Hepatocyte (in vitro differentiated cells): ENCODE results near the gene SLC6A2.

ENCODE experiments used
- EZH2 ChIP-seq: fragments of 200-600 bp; sonication (generic); IDR thresholded peaks from 2 replicates; pipeline ENCODE4 v1.6.1; 2016; ENCODE audit warnings: antibody characterized with exemption, mild to moderate bottlenecking, borderline replicate concordance
- EZH2phosphoT487 ChIP-seq: fragments of 200-600 bp; sonication (generic); IDR thresholded peaks from one replicate; pipeline ENCODE4 v1.6.1; 2018; ENCODE audit warnings: antibody characterized with exemption, mild to moderate bottlenecking, low read depth, moderate library complexity; ENCODE audit not compliant: unreplicated experiment, severe bottlenecking
- TF ChIP-seq, protein P1 (sequence below): fragments of 200-600 bp; sonication (generic); IDR thresholded peaks from 2 replicates; pipeline ENCODE4 v1.5.1; 2016; ENCODE audit warnings: antibody characterized with exemption, mild to moderate bottlenecking; ENCODE audit not compliant: poor library complexity

GRCh38 chr16:55690841-55691240 lies 35.1 kb downstream of the SLC6A2 start:
- TF ChIP-seq, protein P1, sequence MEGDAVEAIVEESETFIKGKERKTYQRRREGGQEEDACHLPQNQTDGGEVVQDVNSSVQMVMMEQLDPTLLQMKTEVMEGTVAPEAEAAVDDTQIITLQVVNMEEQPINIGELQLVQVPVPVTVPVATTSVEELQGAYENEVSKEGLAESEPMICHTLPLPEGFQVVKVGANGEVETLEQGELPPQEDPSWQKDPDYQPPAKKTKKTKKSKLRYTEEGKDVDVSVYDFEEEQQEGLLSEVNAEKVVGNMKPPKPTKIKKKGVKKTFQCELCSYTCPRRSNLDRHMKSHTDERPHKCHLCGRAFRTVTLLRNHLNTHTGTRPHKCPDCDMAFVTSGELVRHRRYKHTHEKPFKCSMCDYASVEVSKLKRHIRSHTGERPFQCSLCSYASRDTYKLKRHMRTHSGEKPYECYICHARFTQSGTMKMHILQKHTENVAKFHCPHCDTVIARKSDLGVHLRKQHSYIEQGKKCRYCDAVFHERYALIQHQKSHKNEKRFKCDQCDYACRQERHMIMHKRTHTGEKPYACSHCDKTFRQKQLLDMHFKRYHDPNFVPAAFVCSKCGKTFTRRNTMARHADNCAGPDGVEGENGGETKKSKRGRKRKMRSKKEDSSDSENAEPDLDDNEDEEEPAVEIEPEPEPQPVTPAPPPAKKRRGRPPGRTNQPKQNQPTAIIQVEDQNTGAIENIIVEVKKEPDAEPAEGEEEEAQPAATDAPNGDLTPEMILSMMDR: no peak
- TF ChIP-seq EZH2 (no peak), EZH2phosphoT487 (no peak)
